CD1c-positive myeloid dendritic cell (primary cell): ENCODE results near the gene DTNB.
A peak's percentile ranks its signal among the peaks of the same experiment; 100 is the strongest.
"Not testable (repeated sequence)": the region's sequence is repeated elsewhere in the genome, so short reads cannot be mapped to it uniquely, and the experiment has no call there.

ENCODE experiments used
- DNase-seq: peaks from one replicate; pipeline ENCODE4 v3.0.0-alpha.2; 2016; ENCODE audit errors: extremely low spot score

Gene DTNB

GRCh38 chr2:25684577-25685473, 11.4 kb upstream of the DTNB start:
- DNase-seq, result no peak

- no peak for DNase-seq
These were observed 8.7 kb upstream of the DTNB start for GRCh38 chr2:25682082-25682481.

GRCh38 chr2:25677877-25678276, 4.5 kb upstream of the DTNB start:
- no peak for DNase-seq

DNA sequence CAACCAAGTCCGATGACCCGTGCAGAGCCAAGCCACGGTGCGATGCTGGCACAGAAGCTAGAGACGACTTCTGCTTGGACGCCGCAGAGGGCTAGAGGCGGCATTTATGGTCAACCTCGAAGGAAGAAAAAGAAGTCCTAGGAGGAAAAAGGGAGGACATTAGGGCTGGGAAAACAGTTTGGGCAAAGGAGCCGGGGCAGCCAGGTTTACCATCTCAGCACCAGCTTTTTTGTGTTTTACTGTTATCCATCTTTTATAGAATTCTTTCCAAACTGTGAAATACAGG, 643 bp upstream of the DTNB start:
- no peak for DNase-seq

DNA sequence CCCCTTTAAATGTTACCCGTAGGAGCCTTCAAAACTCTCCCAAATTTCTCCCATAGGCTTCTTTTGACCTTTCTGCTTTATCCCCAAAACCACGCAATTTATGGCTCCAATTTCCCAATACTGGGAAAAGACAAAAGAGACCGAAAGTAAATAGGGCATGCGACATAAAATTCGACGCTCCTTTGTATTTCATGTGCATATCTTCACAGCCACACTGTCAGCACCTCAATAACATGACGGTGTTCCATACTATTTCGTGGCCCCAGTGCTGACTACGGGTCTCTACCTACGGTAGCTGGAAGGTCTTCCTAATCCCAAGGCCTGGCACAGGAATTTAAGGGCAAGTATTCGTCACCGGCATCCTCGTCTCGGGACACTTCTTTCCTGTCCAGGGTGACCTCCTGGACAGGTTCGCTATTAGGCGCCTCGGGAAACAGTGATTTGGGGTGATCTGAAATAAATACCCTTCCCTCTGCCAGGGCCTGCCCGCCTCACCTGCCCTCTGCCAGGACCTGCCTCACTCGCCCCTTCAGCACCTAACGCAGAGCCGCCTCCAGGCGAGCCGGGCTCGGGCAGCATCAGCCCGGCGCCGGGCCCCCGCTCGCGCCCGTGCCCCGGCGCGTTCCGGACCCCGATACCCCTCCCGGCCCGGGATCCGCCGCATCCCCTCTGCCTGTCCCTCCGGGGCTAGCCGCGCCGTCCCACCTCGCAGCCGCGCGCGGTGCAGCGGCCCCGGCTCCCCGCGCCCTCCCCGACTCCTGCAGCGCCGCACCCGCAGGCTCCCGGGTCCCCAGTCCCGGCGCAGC, 680 bp downstream of the DTNB start:
- peak; percentile 13 for DNase-seq

DNA sequence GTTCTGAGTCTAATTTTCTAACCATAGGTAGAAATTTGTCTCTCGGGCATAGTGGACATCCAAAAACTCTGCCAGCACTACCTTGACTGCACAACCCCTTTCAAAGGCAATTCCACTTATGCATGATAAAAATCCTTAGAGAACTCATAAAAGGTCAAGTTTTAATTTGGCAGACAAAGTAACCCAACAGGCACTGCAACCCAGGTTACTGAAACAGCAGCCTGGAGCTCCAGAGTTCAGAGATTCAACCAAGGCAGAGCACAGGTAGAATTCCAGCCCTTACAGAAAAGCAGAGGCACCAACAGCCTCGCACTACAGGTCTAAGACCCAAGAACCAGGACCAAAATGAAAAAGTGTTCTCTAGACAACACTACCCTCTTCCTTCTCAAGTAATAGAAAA, 1.8 kb downstream of the DTNB start:
- DNase-seq, result no peak

DNA sequence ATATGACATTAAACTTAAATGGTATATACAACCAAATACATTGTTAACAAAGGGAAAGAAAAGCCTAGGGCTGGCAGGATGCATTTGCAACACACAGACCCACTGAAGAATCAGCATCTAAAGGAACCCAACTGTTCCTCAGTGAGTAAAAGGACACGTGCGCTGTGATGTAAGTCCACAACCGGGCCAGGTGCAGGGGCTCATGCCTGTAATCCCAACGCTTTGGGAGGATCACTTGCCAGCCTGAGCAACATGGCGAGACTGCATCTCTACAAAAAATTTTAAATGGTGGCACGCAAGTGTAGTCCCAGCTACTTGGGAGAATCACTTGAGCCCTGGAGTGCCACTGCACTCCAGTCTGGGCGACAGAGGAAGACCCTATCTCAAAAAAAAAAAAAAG, 3.9 kb downstream of the DTNB start:
- no peak for DNase-seq

GRCh38 chr2:25666218-25666617, 7.2 kb downstream of the DTNB start:
- no peak for DNase-seq

DNA sequence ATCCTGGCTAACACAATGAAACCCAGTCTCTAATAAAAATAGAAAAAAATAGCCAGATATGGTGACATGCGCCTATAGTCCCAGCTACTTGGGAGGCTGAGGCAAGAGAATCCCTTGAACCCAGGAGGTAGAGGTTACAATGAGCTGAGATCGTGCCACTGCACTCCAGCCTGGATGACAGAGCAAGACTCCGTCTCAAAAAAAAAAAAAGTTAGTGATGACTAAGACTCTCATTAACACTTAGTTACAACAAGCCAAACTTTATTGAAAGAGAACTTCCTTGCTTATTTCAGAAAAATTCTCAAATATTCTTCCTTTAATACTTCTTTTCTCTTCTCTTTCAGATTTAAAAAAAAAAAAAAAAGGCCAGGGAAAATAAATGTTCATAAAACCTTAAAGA, 7.9 kb downstream of the DTNB start:
- DNase-seq, result not testable (repeated sequence)

GRCh38 chr2:25664965-25665307, 8.4 kb downstream of the DTNB start:
- no peak for DNase-seq

DNA sequence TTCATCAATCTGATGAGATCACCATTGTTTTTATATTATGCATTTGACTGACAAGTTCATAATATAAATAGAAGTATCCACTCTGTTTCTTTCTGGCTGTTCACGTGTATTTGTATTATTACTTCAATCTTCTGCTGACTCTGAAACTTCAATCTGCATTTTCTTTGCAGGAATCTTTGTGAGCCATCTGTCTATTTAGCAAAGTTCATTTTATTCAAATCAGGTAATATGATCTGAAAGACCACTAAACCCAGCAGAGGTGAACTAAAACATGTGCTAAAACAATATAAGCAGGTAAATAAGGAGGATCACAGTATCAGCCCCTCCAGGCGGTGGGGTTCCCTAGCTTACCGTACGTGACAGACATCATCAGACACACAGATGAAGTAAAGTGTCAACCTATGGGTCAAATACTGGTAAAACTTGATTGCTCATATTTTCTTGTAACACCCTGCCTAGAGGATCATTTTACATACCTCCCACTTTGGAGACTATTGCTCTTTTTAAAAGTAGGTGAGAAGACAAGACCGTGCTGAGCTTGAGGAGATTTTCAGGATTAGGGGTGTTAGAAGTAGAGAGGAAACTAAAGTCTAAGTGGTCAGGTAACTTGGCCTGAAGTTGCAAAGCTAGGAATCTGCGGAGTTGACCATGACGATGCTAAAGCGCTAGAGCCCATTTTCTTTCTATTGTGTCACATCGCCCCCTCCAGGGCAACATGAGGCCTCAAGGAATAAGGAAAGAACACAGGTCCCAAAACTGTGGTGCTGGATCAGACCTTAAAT, 9.0 kb downstream of the DTNB start:
- peak; percentile 65 for DNase-seq

- DNase-seq, result no peak
These were observed 18.1 kb downstream of the DTNB start for GRCh38 chr2:25655316-25655715.

DNA sequence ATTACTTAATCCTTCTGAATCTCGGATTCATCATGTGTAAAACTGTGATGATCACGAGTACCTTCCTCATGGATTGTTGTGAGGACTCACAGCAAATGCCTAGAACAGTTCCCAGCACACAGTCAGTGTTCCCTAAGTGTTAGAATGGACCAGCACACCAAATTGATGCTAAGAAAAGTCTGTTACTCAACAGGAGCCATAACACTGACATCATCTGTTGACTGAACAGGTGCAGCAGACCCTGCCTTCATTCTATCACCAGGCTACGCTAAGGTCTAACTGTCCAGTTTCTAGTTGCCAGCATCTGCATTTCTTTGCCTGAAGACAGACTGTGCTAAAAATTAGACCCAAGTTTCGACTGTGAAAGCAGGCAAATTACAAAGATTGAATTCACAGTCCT, 18.6 kb downstream of the DTNB start:
- no peak for DNase-seq

- DNase-seq, result no peak
These were observed 21.5 kb downstream of the DTNB start for GRCh38 chr2:25651782-25652455.

DNA sequence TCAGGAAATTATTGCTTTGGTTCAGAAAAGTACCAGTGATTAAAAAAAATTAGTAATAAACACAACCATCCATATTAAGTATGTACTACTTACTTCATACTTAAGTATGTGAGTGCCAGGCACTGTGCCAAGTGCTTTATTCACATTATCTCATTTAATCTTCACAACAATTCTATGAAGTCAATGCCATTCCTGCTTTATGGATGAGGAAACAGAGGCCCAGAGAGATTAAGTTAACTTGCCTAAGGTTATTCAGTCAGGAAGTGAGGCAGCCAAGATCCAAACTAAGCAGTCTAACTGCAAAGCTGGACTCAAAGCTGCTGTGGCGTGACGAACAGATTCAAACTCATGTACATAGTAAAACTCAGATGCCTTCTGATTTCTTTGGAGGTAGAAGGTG, 22.3 kb downstream of the DTNB start:
- no peak for DNase-seq

DNA sequence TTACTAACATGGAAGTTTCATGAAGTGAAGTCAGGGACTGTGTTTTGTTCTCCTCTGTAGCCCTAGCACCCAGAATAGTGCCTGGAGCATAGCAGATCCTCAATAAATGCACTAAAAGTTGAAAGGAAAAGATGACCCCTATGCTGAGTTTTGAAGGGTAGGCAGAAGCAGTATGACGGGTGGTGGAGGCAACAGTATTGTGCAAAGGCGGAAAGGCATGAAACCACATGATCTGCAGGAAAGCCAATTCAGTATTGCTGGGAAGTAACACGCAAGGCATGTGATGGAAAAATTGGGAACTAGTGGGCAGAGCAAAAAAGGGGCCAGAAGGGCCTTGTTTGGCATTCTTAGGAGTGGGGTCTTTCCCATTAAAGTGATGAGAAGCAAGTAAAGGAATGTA, 23.1 kb downstream of the DTNB start:
- DNase-seq, result peak; percentile 43

GRCh38 chr2:25649786-25650185, 23.6 kb downstream of the DTNB start:
- peak; percentile 18 for DNase-seq

GRCh38 chr2:25642298-25642697, 31.1 kb downstream of the DTNB start:
- DNase-seq, result no peak

- no peak for DNase-seq
These were observed 33.7 kb downstream of the DTNB start for GRCh38 chr2:25639696-25640095.

DNA sequence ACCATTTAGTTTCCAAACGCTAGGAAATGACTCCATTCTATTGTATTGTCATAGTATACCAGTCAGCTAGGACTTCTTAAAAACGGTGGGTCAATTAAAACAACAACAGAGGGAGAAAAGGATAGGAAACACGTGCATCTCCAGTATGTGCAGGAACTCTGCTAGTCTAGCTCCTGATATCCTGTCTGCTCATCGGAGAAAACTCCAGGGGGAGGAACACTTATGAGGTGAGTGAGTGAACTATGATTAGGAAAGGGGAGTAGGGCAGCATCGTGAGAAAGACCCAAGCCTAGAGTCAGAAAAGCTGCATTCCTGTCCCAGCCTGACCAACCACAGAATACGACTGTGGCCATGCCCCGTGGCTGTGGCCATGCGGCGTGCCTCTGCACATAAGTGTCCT, 34.2 kb downstream of the DTNB start:
- DNase-seq, result no peak

DNA sequence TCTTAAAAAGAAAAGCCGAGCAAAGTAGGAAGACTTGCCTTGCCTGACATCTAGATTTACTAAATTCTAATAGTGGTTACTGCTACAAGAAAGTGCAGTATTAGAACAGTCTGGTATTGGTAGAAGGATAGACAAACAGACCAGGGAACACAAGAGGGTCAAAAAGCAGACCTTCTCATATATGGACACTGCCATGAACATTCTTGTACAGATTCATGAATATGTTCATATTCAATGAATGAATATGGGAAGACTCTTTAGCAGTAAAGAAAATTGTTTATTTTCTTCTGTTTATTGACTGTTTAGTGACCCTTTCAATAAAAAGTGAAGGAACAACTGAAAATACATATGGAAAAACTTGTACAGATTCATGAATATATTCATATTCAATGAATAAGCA, 37.6 kb downstream of the DTNB start:
- no peak for DNase-seq

DNA sequence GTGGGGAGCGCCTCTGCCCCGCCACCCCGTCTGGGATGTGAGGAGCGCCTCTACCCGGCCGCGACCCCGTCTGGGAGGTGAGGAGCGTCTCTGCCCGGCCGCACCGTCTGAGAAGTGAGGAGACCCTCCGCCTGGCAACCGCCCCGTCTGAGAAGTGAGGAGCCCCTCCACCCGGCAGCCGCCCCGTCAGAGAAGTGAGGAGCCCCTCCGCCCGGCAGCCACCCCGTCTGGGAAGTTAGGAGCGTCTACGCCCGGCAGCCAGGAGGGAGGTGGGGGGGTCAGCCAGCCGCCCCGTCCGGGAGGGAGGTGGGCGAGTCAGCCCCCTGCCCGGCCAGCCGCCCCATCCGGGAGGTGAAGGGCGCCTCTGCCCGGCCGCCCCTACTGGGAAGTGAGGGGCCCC, 39.6 kb downstream of the DTNB start:
- DNase-seq, result not testable (repeated sequence)
